GM10266 (cell line): ENCODE measurements around the gene OTULIN.

Experiments
- DNase-seq: peaks from one replicate; pipeline ENCODE4 v3.0.0; 2012; ENCODE audit errors: extremely low spot score
- CTCF ChIP-seq: IDR thresholded peaks from 2 replicates; pipeline ENCODE4 v1.5.1; 2012; ENCODE audit warnings: mild to moderate bottlenecking, low read depth; ENCODE audit not compliant: control insufficient read depth, insufficient read depth; ENCODE audit errors: missing control alignments

Gene OTULIN

GRCh38 chr5:14741801-14742440 is 77.4 kb downstream of the OTULIN start:
- TF ChIP-seq CTCF: no peak
- DNase-seq: no peak

GRCh38 chr5:14742498-14742897 is 78.0 kb downstream of the OTULIN start:
- no peak for TF ChIP-seq CTCF
- no peak for DNase-seq

GRCh38 chr5:14743601-14744295 is 79.2 kb downstream of the OTULIN start:
- TF ChIP-seq CTCF: no peak

GRCh38 chr5:14744296-14745187 is 80.0 kb downstream of the OTULIN start:
- DNase-seq: no peak

More at GRCh38 chr5:14743601-14744295, 79.2 kb downstream of the OTULIN start:
- DNase-seq: no peak

GRCh38 chr5:14745188-14745563 is 80.7 kb downstream of the OTULIN start:
- no peak for DNase-seq
- no peak for TF ChIP-seq CTCF

More at GRCh38 chr5:14744296-14745187, 80.0 kb downstream of the OTULIN start:
- TF ChIP-seq CTCF: no peak

- TF ChIP-seq CTCF: no peak
- DNase-seq: no peak
Measured at GRCh38 chr5:14745753-14746152, 81.2 kb downstream of the OTULIN start.
